ENCODE results near the gene FAF2.
"Not testable (repeated sequence)": the region's sequence is repeated elsewhere in the genome, so short reads cannot be mapped to it uniquely, and the experiment has no call there.

FAF2 gene

DNA sequence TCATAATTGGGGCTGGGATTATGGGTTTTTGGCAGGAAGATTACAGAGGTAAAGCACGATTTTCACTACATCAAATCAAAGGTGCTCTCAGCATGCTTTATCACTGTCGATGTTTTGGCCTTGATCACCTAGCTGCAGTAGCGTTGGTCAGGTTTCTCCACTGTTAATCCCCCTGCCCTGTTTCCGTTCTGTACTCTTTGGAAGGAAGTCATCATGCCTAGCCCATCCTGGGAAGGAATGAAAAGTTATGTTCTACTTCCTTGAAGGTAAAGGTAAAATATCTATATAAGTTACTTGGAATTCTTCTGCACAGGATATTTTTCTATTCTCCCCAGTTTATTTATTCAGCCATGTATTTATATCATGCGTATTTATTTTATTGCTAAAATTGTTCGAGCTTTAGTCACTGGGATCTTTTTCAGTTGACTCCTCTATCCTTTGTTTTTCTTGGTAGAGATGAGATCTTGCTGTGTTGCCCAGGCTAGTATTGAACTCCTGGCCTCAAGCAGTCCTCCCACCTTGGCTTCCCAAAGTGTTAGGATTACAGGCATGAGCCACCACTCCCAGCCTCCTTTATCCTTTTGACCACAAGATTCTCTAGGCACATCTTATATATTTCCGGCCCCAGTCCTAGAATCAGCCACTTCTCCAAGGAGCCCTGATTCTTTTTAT lies 25.3 kb downstream of the FAF2 start:
- H3K9ac ChIP-seq: no peak overlapping the region
- no peak overlapping the region for H3K4me2 ChIP-seq (ENCODE audit: low read length)
- peaks cover 44% of the 10 kb centered on the region for H3K79me2 ChIP-seq
- no peak overlapping the region for H3K27ac ChIP-seq
- H3K27me3 ChIP-seq (ENCODE audit: control insufficient read depth, insufficient read depth, low read length): no peaks in the 10 kb centered on the region
- H3K36me3 ChIP-seq (ENCODE audit: control insufficient read depth, insufficient read depth, low read length): no peaks in the 10 kb centered on the region
- no peaks in the 10 kb centered on the region for H3K4me1 ChIP-seq
- no peak overlapping the region for H3K4me3 ChIP-seq (ENCODE audit: low read depth, low read length)
- no peaks in the 10 kb centered on the region for H3K9me3 ChIP-seq (ENCODE audit: control insufficient read depth, low read length)
- no peak overlapping the region for H2AFZ ChIP-seq
- TF ChIP-seq, protein P1, sequence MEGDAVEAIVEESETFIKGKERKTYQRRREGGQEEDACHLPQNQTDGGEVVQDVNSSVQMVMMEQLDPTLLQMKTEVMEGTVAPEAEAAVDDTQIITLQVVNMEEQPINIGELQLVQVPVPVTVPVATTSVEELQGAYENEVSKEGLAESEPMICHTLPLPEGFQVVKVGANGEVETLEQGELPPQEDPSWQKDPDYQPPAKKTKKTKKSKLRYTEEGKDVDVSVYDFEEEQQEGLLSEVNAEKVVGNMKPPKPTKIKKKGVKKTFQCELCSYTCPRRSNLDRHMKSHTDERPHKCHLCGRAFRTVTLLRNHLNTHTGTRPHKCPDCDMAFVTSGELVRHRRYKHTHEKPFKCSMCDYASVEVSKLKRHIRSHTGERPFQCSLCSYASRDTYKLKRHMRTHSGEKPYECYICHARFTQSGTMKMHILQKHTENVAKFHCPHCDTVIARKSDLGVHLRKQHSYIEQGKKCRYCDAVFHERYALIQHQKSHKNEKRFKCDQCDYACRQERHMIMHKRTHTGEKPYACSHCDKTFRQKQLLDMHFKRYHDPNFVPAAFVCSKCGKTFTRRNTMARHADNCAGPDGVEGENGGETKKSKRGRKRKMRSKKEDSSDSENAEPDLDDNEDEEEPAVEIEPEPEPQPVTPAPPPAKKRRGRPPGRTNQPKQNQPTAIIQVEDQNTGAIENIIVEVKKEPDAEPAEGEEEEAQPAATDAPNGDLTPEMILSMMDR (IDR thresholded peaks at IDR 0.05): no peak

GRCh38 chr5:176474476-176474875 lies 26.3 kb downstream of the FAF2 start:
- no peaks in the 10 kb centered on the region for H3K27me3 ChIP-seq (ENCODE audit: control insufficient read depth, insufficient read depth, low read length)
- no peak overlapping the region for H3K9ac ChIP-seq
- H2AFZ ChIP-seq: no peak overlapping the region
- H3K4me3 ChIP-seq (ENCODE audit: low read depth, low read length): no peak overlapping the region
- peaks cover 39% of the 10 kb centered on the region for H3K79me2 ChIP-seq
- no peak overlapping the region for H3K27ac ChIP-seq
- H3K4me2 ChIP-seq (ENCODE audit: low read length): no peak overlapping the region
- TF ChIP-seq, protein P1 (IDR thresholded peaks at IDR 0.05): no peak
- no peaks in the 10 kb centered on the region for H3K9me3 ChIP-seq (ENCODE audit: control insufficient read depth, low read length)
- no peaks in the 10 kb centered on the region for H3K4me1 ChIP-seq
- H3K36me3 ChIP-seq (ENCODE audit: control insufficient read depth, insufficient read depth, low read length): no peaks in the 10 kb centered on the region

GRCh38 chr5:176481711-176482110 lies 33.5 kb downstream of the FAF2 start:
- H3K79me2 ChIP-seq: peaks cover 20% of the 10 kb centered on the region
- TF ChIP-seq, protein P1 (IDR thresholded peaks at IDR 0.05): no peak

DNA sequence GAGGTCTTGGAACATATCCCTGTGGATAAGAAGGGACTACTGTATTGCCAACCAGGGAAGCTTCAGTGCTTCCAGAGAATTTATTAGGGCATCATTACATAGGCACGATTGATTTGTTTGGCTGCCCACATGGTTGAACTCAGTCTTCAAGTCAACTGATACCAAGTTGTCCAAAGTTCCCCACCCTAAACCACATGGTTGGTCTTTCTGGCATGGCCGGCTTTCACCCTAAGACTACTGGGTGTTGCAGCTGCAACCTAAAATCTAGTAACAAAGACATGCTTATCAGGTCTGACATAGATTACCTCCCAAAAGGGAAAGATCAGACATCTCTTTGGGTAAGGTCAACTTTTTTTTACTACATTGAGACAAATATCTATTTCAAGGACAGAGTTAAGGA lies 37.0 kb downstream of the FAF2 start:
- Histone ChIP-seq H3K27ac (no peak overlapping the region), H2AFZ (no peak overlapping the region), H3K9me3 (ENCODE audit: control insufficient read depth, low read length) (no peaks in the 10 kb centered on the region), H3K27me3 (ENCODE audit: control insufficient read depth, insufficient read depth, low read length) (no peaks in the 10 kb centered on the region), H3K9ac (no peak overlapping the region), H3K79me2 (peaks cover 28% of the 10 kb centered on the region), H3K36me3 (ENCODE audit: control insufficient read depth, insufficient read depth, low read length) (no peaks in the 10 kb centered on the region), H3K4me3 (ENCODE audit: low read depth, low read length) (no peak overlapping the region), H3K4me2 (ENCODE audit: low read length) (no peak overlapping the region), H3K4me1 (no peaks in the 10 kb centered on the region)
- TF ChIP-seq, protein P1 (IDR thresholded peaks at IDR 0.05): no peak

More at GRCh38 chr5:176481711-176482110, 33.5 kb downstream of the FAF2 start:
- Histone ChIP-seq H3K4me1 (no peaks in the 10 kb centered on the region), H3K9ac (no peak overlapping the region), H3K36me3 (ENCODE audit: control insufficient read depth, insufficient read depth, low read length) (no peaks in the 10 kb centered on the region), H2AFZ (no peak overlapping the region), H3K27me3 (ENCODE audit: control insufficient read depth, insufficient read depth, low read length) (no peaks in the 10 kb centered on the region), H3K9me3 (ENCODE audit: control insufficient read depth, low read length) (no peaks in the 10 kb centered on the region), H3K4me2 (ENCODE audit: low read length) (no peak overlapping the region), H3K4me3 (ENCODE audit: low read depth, low read length) (no peak overlapping the region), H3K27ac (no peak overlapping the region)

GRCh38 chr5:176486189-176486757 lies 38.1 kb downstream of the FAF2 start:
- H3K4me1 ChIP-seq: no peaks in the 10 kb centered on the region
- H3K9me3 ChIP-seq (ENCODE audit: control insufficient read depth, low read length): no peaks in the 10 kb centered on the region
- no peak overlapping the region for H3K4me2 ChIP-seq (ENCODE audit: low read length)
- H2AFZ ChIP-seq: no peak overlapping the region
- TF ChIP-seq, protein P1 (IDR thresholded peaks at IDR 0.05): peak; percentile 4
- no peaks in the 10 kb centered on the region for H3K36me3 ChIP-seq (ENCODE audit: control insufficient read depth, insufficient read depth, low read length)
- H3K9ac ChIP-seq: no peak overlapping the region
- H3K27me3 ChIP-seq (ENCODE audit: control insufficient read depth, insufficient read depth, low read length): no peaks in the 10 kb centered on the region
- H3K27ac ChIP-seq: no peak overlapping the region
- peaks cover 22% of the 10 kb centered on the region for H3K79me2 ChIP-seq
- H3K4me3 ChIP-seq (ENCODE audit: low read depth, low read length): no peak overlapping the region

DNA sequence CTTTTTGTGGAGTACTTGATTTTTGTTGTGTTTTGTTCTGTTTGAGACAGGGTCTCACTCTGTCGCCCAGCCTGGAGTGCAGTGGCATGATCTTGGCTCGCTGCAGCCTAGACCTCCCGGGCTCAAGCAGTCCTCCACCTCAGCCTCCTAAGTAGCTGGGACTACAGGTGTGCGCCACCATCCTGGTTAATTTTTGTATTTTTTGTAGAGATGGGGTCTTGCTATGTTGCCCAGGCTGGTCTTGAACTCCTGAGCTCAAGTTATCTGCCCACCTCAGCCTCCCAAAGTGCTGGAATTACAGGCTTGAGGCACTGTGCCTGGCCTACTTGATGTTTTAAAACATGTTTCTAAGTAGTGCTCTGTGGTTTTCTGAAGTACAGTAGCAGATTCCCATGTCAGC lies 39.0 kb downstream of the FAF2 start:
- not testable (repeated sequence) for H3K36me3 ChIP-seq (ENCODE audit: control insufficient read depth, insufficient read depth, low read length); H3K4me3 ChIP-seq (ENCODE audit: low read depth, low read length); H3K9ac ChIP-seq; H3K4me2 ChIP-seq (ENCODE audit: low read length); H2AFZ ChIP-seq; H3K4me1 ChIP-seq; H3K27ac ChIP-seq; H3K27me3 ChIP-seq (ENCODE audit: control insufficient read depth, insufficient read depth, low read length); H3K9me3 ChIP-seq (ENCODE audit: control insufficient read depth, low read length)
- H3K79me2 ChIP-seq: peaks cover 26% of the 10 kb centered on the region

Data from parathyroid adenoma (tissue), 2 donors.